Adrenal gland (tissue), 12 donors: ENCODE data around the gene SEMA3E. TPM values are rescaled to one million over a fixed set of nuclear protein-coding genes. Genes with fewer than 3 reads are reported as not detected.

Experiments
- DNase-seq, 7 donors: peaks; one replicate each; pipeline ENCODE4 v3.0.0-alpha.2; 2019 to 2020
- H3K27ac ChIP-seq, 5 donors: fragments of 200-600 bp; sonication (generic) in 4 of 5; 1 replicate in 3 of 5; 2 replicates in 2 of 5; pipeline versions ENCODE4 v1.5.1 to v1.8.0; 2016 to 2020; ENCODE audit warnings: mild to moderate bottlenecking in 1 of 5
- H3K27me3 ChIP-seq: fragments of 200-600 bp; 2 replicates; pipeline ENCODE4 v1.8.0; 2021
- H3K36me3 ChIP-seq, 2 donors: fragments of 200-600 bp; replicated peaks in 1 of 2; 1 replicate in 1 of 2; 2 replicates in 1 of 2; pipeline versions ENCODE4 v1.5.1 to v1.8.0; 2018 to 2022
- H3K4me1 ChIP-seq, 2 donors: fragments of 200-600 bp; replicated peaks in 1 of 2; 1 replicate in 1 of 2; 2 replicates in 1 of 2; pipeline versions ENCODE4 v1.5.1 to v1.8.0; 2018 to 2021
- H3K4me3 ChIP-seq, 4 donors: fragments of 200-600 bp; sonication (generic) in 3 of 4; one replicate each; pipeline ENCODE4 v1.5.1; 2016 to 2018
- H3K9me3 ChIP-seq, 3 donors: fragments of 200-600 bp; sonication (generic) in 1 of 3; replicated peaks in 1 of 3; 1 replicate in 2 of 3; 2 replicates in 1 of 3; pipeline versions ENCODE4 v1.5.1 to v1.8.0; 2016 to 2021
- POLR2A ChIP-seq, 2 donors: fragments of 450-650 bp; IDR thresholded peaks; one replicate each; pipeline ENCODE4 v1.6.1; 2017; ENCODE audit warnings: antibody characterized with exemption in 2 of 2, mild to moderate bottlenecking in 2 of 2, moderate library complexity in 1 of 2
- WGBS, 4 donors: extraction: QIAGEN DNeasy Blood & Tissue Kit in 2 of 4; methylation state at CpG; one replicate each; pipeline versions ENCODE4 v1.1.5 to v1.1.7; 2013 to 2017; 5-methylcytosine and 5-hydroxymethylcytosine counted together
- intact Hi-C, 2 donors: fragments of 100-400 bp; cut with DNase I; formaldehyde crosslinking; loops; one replicate each; pipeline versions ENCODE4 v1.14.1 to v1.15.0; 2022 to 2023
- polyA plus RNA-seq, 3 donors: library from polyadenylated mRNA; stranded (reverse); fragments of 200-250 nt in 2 of 3; fragments of 350-450 nt in 1 of 3; fragmentation: Illumina TruSeq in 1 of 3; extraction: RNeasy Lipid Tissue Mini Kit (QIAGEN cat#74804) in 1 of 3; gene quantifications; one replicate each; pipeline ENCODE4 v1.2.3, GENCODE V29; 2013 to 2014
- total RNA-seq, 9 donors: library from RNA; depleted of rRNA in 4 of 9; stranded (reverse); fragments of >200 nt in 4 of 9; fragments of 120-200 nt in 1 of 9; fragmentation: NEBNext Ultra II Directional in 1 of 9; extraction: Animal tissue kit (Norgen Biotek cat#: 25700) in 1 of 9; gene quantifications; one replicate each; pipeline versions ENCODE4 v1.1.0 to v1.2.4, GENCODE V29; 2013 to 2023
- TF ChIP-seq, protein P1 (sequence below), 6 experiments: fragments of 450-650 bp in 4 of 6; fragments of 200-600 bp in 2 of 6; sonication (generic) in 1 of 6; IDR thresholded peaks; 1 replicate in 5 of 6; 2 replicates in 1 of 6; pipeline versions ENCODE4 v1.5.1 to v1.8.0; 2016 to 2021; ENCODE audit warnings: antibody characterized with exemption in 6 of 6, mild to moderate bottlenecking in 2 of 6, moderate library complexity in 1 of 6
- donor health status: healthy with polysubstance abuse.
- donor health status: Bipolar disorder and iron deficiency.
- donor health status: DM: yes; HTN: yes; CAD: no.
- donor health status: DM: no; HTN: no; CAD: no.
- donor health status: DM: no; HTN: no; CAD: no.
- donor health status: DM: yes; HTN: yes; CAD: no.

Gene SEMA3E
- total and polyA plus RNA-seq, 12 donors = 0.09 to 0.58 (median 0.16) TPM; not detected in 4

DNA sequence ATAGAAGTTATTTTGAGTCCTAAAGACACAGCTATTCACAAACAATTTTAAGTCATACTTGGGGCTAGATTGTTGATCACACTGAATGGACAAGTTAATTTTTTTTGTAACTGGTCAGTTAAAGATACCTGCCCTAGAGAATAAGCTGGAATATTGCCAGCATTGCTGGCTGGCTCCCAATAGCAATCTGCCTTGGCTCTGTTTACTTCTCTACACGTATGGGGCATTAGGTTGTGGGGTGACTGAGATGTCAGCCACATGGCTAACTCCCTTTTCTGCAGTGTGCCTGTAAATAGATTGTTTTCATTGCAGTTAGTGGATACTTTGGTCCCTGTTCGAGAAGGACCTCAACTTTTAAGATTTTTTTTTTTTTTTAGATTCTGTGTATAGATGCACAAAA, 128.2 kb downstream of the SEMA3E start:
- H3K4me1 ChIP-seq = no peaks in the 10 kb centered on the region
- H3K36me3 ChIP-seq = no peaks in the 10 kb centered on the region
- H3K4me3 ChIP-seq = no peak overlapping the region
- TF ChIP-seq, protein P1, sequence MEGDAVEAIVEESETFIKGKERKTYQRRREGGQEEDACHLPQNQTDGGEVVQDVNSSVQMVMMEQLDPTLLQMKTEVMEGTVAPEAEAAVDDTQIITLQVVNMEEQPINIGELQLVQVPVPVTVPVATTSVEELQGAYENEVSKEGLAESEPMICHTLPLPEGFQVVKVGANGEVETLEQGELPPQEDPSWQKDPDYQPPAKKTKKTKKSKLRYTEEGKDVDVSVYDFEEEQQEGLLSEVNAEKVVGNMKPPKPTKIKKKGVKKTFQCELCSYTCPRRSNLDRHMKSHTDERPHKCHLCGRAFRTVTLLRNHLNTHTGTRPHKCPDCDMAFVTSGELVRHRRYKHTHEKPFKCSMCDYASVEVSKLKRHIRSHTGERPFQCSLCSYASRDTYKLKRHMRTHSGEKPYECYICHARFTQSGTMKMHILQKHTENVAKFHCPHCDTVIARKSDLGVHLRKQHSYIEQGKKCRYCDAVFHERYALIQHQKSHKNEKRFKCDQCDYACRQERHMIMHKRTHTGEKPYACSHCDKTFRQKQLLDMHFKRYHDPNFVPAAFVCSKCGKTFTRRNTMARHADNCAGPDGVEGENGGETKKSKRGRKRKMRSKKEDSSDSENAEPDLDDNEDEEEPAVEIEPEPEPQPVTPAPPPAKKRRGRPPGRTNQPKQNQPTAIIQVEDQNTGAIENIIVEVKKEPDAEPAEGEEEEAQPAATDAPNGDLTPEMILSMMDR (IDR thresholded peaks at IDR 0.05) = no peak
- TF ChIP-seq POLR2A (IDR thresholded peaks at IDR 0.05) = no peak
- WGBS, 4 donors = 13 to 21% (median 18%) methylated on average over 2 of the region's 2 CpGs
- DNase-seq = no peak
- no peak overlapping the region for H3K27ac ChIP-seq
- intact Hi-C loops = no loop called here
- H3K9me3 ChIP-seq = no peaks in the 10 kb centered on the region
- H3K27me3 ChIP-seq = no peaks in the 10 kb centered on the region

DNA sequence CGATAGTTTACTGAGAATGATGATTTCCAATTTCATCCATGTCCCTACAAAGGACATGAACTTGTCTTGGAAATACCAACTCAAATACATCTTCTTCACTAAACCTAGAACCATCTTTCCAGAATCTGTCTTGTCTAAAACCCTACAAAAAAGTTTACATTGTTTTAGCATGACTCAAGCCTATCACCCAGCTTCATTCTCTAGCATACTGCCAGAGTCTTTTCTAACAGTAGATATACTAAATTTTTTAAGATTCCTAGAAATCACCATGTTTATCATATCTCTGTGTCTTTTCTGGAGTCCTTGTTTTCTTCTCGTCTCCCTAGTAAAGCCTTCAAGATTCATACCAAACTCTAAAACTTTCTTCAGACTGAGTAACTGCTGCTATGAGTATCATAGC, 129.7 kb downstream of the SEMA3E start:
- intact Hi-C loops = no loop called here
- H3K9me3 ChIP-seq = no peaks in the 10 kb centered on the region
- TF ChIP-seq POLR2A (IDR thresholded peaks at IDR 0.05) = no peak
- TF ChIP-seq, protein P1 (IDR thresholded peaks at IDR 0.05) = no peak
- H3K4me3 ChIP-seq = no peak overlapping the region
- WGBS, 4 donors = 77 to 85% (median 82%) methylated on average over 2 of the region's 2 CpGs
- no peaks in the 10 kb centered on the region for H3K4me1 ChIP-seq
- H3K27ac ChIP-seq = no peak overlapping the region
- DNase-seq = no peak
- H3K27me3 ChIP-seq = no peaks in the 10 kb centered on the region
- H3K36me3 ChIP-seq = no peaks in the 10 kb centered on the region

DNA sequence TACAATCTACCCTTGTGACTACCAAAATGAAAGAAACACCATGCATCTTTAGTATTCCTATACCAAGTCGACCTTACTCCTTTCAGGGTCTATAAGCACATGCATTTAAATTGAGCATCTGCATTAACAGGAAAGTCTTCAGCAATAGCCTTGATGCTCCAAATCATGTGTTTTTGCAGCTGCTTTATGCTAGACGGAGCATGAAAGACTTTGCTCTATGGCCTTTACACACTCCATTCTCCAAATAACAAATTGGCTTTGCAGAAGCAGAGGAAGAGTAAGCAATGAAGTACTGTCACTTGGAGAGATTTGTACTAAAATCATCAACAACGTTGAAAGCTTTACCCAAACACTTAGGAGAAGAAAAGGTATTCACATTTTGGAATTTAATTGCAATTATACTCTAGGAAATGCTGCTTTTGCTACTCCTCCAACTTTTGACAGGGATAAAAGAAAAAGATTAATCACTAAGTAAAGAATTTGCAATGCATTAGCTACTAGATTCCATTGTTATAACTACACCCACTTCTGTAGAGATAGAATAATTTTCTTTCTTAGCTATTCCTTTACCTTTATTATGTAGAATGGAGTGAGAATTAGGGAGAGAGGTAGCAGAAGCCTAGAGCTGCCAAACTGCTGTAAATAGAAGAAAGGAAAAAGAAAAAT, 131.8 kb downstream of the SEMA3E start:
- intact Hi-C loops = no loop called here
- TF ChIP-seq, protein P1 (IDR thresholded peaks at IDR 0.05) = no peak
- TF ChIP-seq POLR2A (IDR thresholded peaks at IDR 0.05) = no peak
- no peaks in the 10 kb centered on the region for H3K27me3 ChIP-seq
- H3K4me3 ChIP-seq = no peak overlapping the region
- no peak for DNase-seq
- H3K9me3 ChIP-seq = no peaks in the 10 kb centered on the region
- 22 to 36% (median 30%) methylated on average over 3 of the region's 3 CpGs for WGBS, 4 donors
- H3K27ac ChIP-seq = no peak overlapping the region
- no peaks in the 10 kb centered on the region for H3K4me1 ChIP-seq
- no peaks in the 10 kb centered on the region for H3K36me3 ChIP-seq

DNA sequence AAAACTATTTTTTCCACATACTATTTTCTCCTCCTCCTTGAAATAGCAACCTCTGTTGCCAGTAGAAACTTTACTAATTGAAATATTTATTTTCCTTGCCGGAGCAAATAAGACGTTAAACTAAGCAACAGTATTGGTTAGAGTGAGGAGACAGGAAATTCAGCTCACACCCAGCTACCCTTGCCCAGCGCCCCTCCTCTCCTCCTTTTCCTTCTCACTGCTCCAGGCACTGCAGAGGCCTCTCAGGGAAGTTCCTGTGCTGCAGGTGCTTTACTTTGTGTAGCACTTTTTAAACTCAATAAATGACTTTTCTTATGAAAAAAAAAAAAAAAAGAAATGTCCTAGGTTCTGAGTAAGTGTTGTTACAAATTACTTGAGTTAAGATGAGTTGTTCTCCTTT, 134.0 kb downstream of the SEMA3E start:
- 23 to 33% (median 28%) methylated on average over 3 of the region's 3 CpGs for WGBS, 4 donors
- H3K4me1 ChIP-seq = no peaks in the 10 kb centered on the region
- no peaks in the 10 kb centered on the region for H3K27me3 ChIP-seq
- DNase-seq = no peak
- H3K36me3 ChIP-seq = no peaks in the 10 kb centered on the region
- TF ChIP-seq POLR2A (IDR thresholded peaks at IDR 0.05) = no peak
- TF ChIP-seq, protein P1 (IDR thresholded peaks at IDR 0.05) = no peak
- H3K9me3 ChIP-seq = no peaks in the 10 kb centered on the region
- H3K4me3 ChIP-seq = no peak overlapping the region
- intact Hi-C loops = no loop called here
- H3K27ac ChIP-seq = no peak overlapping the region
